A673 (cell line): Measurements from ENCODE around the gene C20orf144. TPM values are rescaled to one million over a fixed set of nuclear protein-coding genes. Genes with fewer than 3 reads are reported as not detected.

Source experiments
- BruUV-seq: library from RNA; stranded (reverse); fragments of 400-500 nt; replicated peaks from 2 replicates; lab custom pipeline; 2021; lab: Mats Ljungman, UMichigan
- CTCF ChIA-PET: fragments of 300-600 bp; sonication (Branson Sonifier 250); formaldehyde crosslinking; loops from one replicate; lab custom pipeline; 2022; ENCODE audit warnings: antibody characterized with exemption; lab: Charles Lee
- POLR2A ChIA-PET: fragments of 300-600 bp; sonication (Branson Sonifier 250); formaldehyde crosslinking; loops from one replicate; lab custom pipeline; 2022; ENCODE audit warnings: antibody characterized with exemption; ENCODE audit not compliant: low non-redundant PET; lab: Charles Lee
- DNase-seq: peaks from one replicate; pipeline ENCODE4 v3.0.0-alpha.2; 2015; ENCODE audit warnings: low spot score
- H3K27ac ChIP-seq: fragments of 200-600 bp; sonication (generic); 2 replicates; pipeline ENCODE4 v1.5.1; 2016; ENCODE audit warnings: mixed run types, low read depth, mild to moderate bottlenecking, mixed read lengths, antibody characterized with exemption, low read length; ENCODE audit not compliant: poor library complexity, severe bottlenecking
- H3K27me3 ChIP-seq: fragments of 200-600 bp; sonication (generic); replicated peaks from 2 replicates; pipeline ENCODE4 v1.6.1; 2017; ENCODE audit warnings: mixed run types, low read depth, mild to moderate bottlenecking, mixed read lengths, antibody characterized with exemption, low read length; ENCODE audit not compliant: insufficient read depth, poor library complexity
- H3K36me3 ChIP-seq: fragments of 200-600 bp; sonication (generic); 2 replicates; pipeline ENCODE4 v1.6.1; 2016; ENCODE audit warnings: mixed run types, mild to moderate bottlenecking, mixed read lengths, antibody characterized with exemption, low read length; ENCODE audit not compliant: insufficient read depth, poor library complexity, severe bottlenecking
- H3K4me1 ChIP-seq: fragments of 200-600 bp; sonication (generic); 2 replicates; pipeline ENCODE4 v1.6.1; 2017; ENCODE audit warnings: mixed run types, mild to moderate bottlenecking, mixed read lengths, antibody characterized with exemption, low read length; ENCODE audit not compliant: insufficient read depth, poor library complexity, severe bottlenecking
- H3K4me3 ChIP-seq: fragments of 200-600 bp; sonication (generic); 2 replicates; pipeline ENCODE4 v1.5.1; 2016; ENCODE audit warnings: low read depth, mixed run types, mild to moderate bottlenecking, mixed read lengths, low read length; ENCODE audit not compliant: poor library complexity, severe bottlenecking
- H3K9me3 ChIP-seq: fragments of 200-600 bp; sonication (generic); 2 replicates; pipeline ENCODE4 v1.6.1; 2016; ENCODE audit warnings: mixed run types, low read depth, mild to moderate bottlenecking, mixed read lengths, antibody characterized with exemption, low read length; ENCODE audit not compliant: poor library complexity, severe bottlenecking
- EZH2 ChIP-seq: fragments of 200-600 bp; sonication (generic); IDR thresholded peaks from 2 replicates; pipeline ENCODE4 v1.6.1; 2017; ENCODE audit warnings: borderline replicate concordance, low read depth, mild to moderate bottlenecking, mixed read lengths, antibody characterized with exemption, low read length; ENCODE audit not compliant: poor library complexity, severe bottlenecking
- intact Hi-C: fragments of 100-400 bp; cut with micrococcal nuclease; formaldehyde crosslinking; loops from one replicate; pipeline ENCODE4 v1.10.0; 2022; ENCODE audit not compliant: unreplicated experiment
- total RNA-seq: library from RNA; stranded (reverse); gene quantifications from 2 replicates; pipeline ENCODE4 v1.2.3, GENCODE V29; 2021
- TF ChIP-seq, protein P1 (sequence below): fragments of 300-800, 200-600 bp; sonication (generic); conservative IDR thresholded peaks from 2 replicates; pipeline ENCODE4 v1.5.1; 2017; ENCODE audit warnings: low read depth, mild to moderate bottlenecking, antibody characterized with exemption, low read length, moderate library complexity, mixed read lengths

The C20orf144 gene
- total RNA-seq, 1 experiment from 2014 or later = 0.13 TPM

DNA sequence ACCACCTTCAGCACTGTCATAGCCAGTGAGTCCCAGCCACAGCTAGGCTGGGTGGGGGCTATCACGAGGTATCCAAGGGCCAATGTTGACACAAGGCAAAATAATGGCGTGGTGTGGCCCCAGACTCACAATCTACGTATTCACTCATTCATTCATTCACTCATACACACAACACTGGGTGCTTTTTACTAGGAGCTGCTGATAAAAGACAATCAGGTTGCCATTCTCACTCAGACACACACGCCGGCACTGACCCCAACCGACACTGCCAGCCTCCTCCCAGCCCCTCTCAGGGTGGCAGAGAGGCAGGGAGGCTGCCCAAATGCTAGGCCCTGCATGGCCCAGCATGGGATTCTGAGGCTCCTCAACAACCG, 1.5 kb upstream of the C20orf144 start:
- H3K4me1 ChIP-seq = peaks cover 15% of the 10 kb centered on the region
- H3K4me3 ChIP-seq = no peak overlapping the region
- CTCF ChIA-PET = no interaction called here

DNA sequence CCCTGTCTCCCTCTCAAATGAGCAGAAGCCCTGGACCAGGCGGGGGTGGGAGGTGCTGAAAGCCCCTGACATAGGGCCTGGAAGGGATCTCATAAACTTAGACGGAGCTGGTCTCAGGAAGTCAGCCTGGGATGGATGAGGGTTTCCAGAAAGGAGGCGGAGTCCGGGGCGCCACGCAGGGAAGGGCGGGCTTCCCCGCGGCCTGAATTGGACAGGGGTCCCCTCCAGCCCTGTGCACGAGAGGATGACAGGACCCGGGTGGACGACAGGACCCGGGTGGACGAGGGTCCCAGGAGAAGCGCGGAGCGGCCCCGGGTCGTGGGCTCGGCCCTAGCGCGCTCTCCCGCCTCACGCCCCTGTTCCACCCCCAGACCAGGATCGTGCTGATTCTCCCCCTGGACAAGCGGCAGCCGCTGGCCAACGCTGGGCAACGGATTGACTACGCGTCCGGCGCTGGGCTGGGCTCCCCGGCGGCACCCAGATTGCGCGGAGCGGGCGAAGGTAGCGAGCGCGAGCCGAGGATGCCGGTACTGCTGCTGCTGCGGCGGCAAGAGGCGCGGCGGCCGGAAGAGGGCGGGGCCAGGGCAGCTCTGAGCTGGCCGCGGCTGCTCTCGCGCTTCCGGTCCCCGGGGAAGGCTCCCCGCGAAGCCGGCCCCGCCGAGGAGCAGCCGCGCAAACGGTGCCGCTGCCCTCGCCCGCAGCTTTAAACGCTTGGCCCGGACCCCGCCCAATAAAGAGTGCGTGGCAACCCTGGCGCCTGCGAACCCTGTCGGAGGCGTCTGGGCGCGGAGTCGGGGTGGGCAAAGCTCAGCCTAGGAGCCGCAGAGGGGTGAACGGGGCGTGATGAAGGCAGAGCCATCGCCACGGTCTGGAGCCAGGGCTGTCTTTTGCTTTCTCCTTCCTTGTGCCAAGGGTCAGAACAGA, 1.3 kb downstream of the C20orf144 start:
- peak overlapping the region; percentile 81 for H3K27ac ChIP-seq
- no TSS peak for BruUV-seq
- CTCF ChIA-PET = interaction anchor here (0.7 to 1.0 kb wide), 2 partner anchors 10 to 11 kb away, joined by 3 read pairs; no protein-coding TSS in a partner anchor

More for the DNA sequence above, 1.5 kb upstream of the C20orf144 start:
- POLR2A ChIA-PET = interaction anchor here (0.7 kb wide), 1 partner anchor 9 kb away, joined by 3 read pairs; no protein-coding TSS in a partner anchor
- no peaks in the 10 kb centered on the region for H3K27me3 ChIP-seq
- peaks cover 21% of the 10 kb centered on the region for H3K36me3 ChIP-seq
- no peak overlapping the region for H3K27ac ChIP-seq
- H3K9me3 ChIP-seq = no peaks in the 10 kb centered on the region
- TF ChIP-seq EZH2 = no peak
- TF ChIP-seq, protein P1, sequence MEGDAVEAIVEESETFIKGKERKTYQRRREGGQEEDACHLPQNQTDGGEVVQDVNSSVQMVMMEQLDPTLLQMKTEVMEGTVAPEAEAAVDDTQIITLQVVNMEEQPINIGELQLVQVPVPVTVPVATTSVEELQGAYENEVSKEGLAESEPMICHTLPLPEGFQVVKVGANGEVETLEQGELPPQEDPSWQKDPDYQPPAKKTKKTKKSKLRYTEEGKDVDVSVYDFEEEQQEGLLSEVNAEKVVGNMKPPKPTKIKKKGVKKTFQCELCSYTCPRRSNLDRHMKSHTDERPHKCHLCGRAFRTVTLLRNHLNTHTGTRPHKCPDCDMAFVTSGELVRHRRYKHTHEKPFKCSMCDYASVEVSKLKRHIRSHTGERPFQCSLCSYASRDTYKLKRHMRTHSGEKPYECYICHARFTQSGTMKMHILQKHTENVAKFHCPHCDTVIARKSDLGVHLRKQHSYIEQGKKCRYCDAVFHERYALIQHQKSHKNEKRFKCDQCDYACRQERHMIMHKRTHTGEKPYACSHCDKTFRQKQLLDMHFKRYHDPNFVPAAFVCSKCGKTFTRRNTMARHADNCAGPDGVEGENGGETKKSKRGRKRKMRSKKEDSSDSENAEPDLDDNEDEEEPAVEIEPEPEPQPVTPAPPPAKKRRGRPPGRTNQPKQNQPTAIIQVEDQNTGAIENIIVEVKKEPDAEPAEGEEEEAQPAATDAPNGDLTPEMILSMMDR = no peak
- BruUV-seq = no TSS peak
- no peak for DNase-seq
- intact Hi-C loops = loop anchor here (5.0 kb wide), 1 partner anchor 477 kb away; no protein-coding TSS in a partner anchor

DNA sequence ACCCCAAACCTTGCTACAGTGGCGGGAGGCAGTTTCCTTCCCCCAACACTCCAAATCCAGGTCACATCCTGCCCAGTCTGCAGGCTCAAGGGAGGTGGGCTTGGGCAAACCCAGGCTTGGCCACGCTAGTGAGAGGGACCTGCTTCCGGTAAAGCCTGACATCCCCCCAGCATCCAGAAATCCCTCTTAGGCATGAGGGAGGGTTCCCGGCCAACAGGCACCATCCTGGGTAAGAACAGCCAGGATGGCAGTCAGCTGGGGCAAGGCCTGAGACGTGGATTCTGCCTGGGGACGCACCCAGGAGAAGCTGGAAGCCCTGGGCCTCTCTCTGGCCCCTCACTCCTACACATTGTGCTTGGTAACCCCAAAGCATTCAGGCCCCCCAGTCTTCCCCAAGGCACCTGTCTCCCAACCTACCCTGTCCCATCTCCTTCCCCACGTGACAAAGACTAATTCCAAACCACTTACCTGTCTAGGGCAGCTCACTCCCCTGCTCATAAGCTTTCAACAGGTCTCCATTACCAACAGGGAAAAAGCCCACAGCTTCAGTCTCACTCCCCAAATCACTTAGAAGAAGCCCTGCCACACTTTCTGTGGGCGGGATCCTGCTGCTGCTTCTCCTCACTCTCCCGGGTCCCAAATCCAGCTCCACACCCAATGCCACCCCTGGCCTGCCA, 2.1 kb downstream of the C20orf144 start:
- H3K36me3 ChIP-seq = peaks cover 18% of the 10 kb centered on the region
- no peak for DNase-seq
- ChIA-PET POLR2A (no interaction called here), CTCF (interaction anchor here (0.7 kb wide), 1 partner anchor 12 kb away, joined by 3 read pairs; no protein-coding TSS in a partner anchor)
- H3K4me3 ChIP-seq = peak overlapping the region; percentile 68
- no TSS peak for BruUV-seq
- H3K9me3 ChIP-seq = no peaks in the 10 kb centered on the region
- TF ChIP-seq EZH2 = no peak
- TF ChIP-seq, protein P1 = no peak
- H3K27ac ChIP-seq = peak overlapping the region; percentile 81
- no peaks in the 10 kb centered on the region for H3K27me3 ChIP-seq
- peaks cover 27% of the 10 kb centered on the region for H3K4me1 ChIP-seq
- intact Hi-C loops = loop anchor here (5.0 kb wide), 1 partner anchor 473 kb away; no protein-coding TSS in a partner anchor

More for the DNA sequence above, 1.3 kb downstream of the C20orf144 start:
- intact Hi-C loops = loop anchor here (5.0 kb wide), 1 partner anchor 474 kb away; no protein-coding TSS in a partner anchor
- H3K36me3 ChIP-seq = peaks cover 13% of the 10 kb centered on the region
- TF ChIP-seq EZH2 = no peak
- TF ChIP-seq, protein P1 = no peak
- POLR2A ChIA-PET = interaction anchor here (1.1 kb wide), 1 partner anchor 10 kb away, joined by 3 read pairs; no protein-coding TSS in a partner anchor
- no peaks in the 10 kb centered on the region for H3K9me3 ChIP-seq
- peak overlapping the region; percentile 68 for H3K4me3 ChIP-seq
- H3K27me3 ChIP-seq = no peaks in the 10 kb centered on the region
- peak; percentile 88 for DNase-seq
- peaks cover 27% of the 10 kb centered on the region for H3K4me1 ChIP-seq
